SK-N-SH (cell line): ENCODE measurements around the gene DIP2A. TPM values are rescaled to one million over a fixed set of nuclear protein-coding genes. Genes with fewer than 3 reads are reported as not detected.

ENCODE experiments used
- CTCF ChIA-PET: fragments of 300-600, 350-600 bp; formaldehyde crosslinking; extraction: SDS; loops from one replicate; lab custom pipeline; 2021; lab: Yijun Ruan, JAX
- POLR2A ChIA-PET: fragments of 350-600 bp; sonication (Branson Sonifier 250); formaldehyde crosslinking; extraction: SDS; loops from one replicate; lab custom pipeline; 2020; ENCODE audit warnings: antibody characterized with exemption, inconsistent platforms; lab: Yijun Ruan, JAX
- DNase-seq: peaks from one replicate; pipeline ENCODE4 v3.0.0; 2012
- H2AFZ ChIP-seq: fragments of 200-600 bp; sonication (generic); 2 replicates; pipeline ENCODE4 v1.8.1; 2016; ENCODE audit warnings: antibody characterized with exemption, mild to moderate bottlenecking, low read depth
- H3F3A ChIP-seq: fragments of 200-600 bp; sonication (generic); replicated peaks from 2 replicates; pipeline ENCODE3; 2016; ENCODE audit warnings: antibody characterized with exemption, mild to moderate bottlenecking; ENCODE audit not compliant: insufficient read depth
- H3K27ac ChIP-seq, 2 experiments: fragments of 200-500 bp in 1 of 2; fragments of 200-600 bp in 1 of 2; sonication (Bioruptor generic) in 1 of 2; sonication (generic), shearing (Covaris generic) in 1 of 2; 2 replicates each; pipeline versions ENCODE4 v1.5.1 to v1.6.1; 2014 to 2016; ENCODE audit warnings: low read depth in 2 of 2, inconsistent platforms in 1 of 2, low read length in 1 of 2, mild to moderate bottlenecking in 1 of 2, mixed read lengths in 1 of 2
- H3K27me3 ChIP-seq: fragments of 200-600 bp; sonication (generic), shearing (Covaris generic); 2 replicates; pipeline ENCODE4 v1.6.1; 2016; ENCODE audit warnings: mixed run types; ENCODE audit not compliant: insufficient read depth
- H3K36me3 ChIP-seq, 2 experiments: fragments of 200-500 bp in 1 of 2; fragments of 200-600 bp in 1 of 2; sonication (Bioruptor generic) in 1 of 2; sonication (generic) in 1 of 2; replicated peaks in 1 of 2; 2 replicates each; pipeline versions ENCODE3 to v1.5.1; 2014 to 2016; ENCODE audit warnings: low read length in 1 of 2, mild to moderate bottlenecking in 1 of 2; ENCODE audit not compliant: insufficient read depth in 2 of 2, control insufficient read depth in 1 of 2
- H3K4me1 ChIP-seq, 2 experiments: fragments of 200-500 bp in 1 of 2; fragments of 200-600 bp in 1 of 2; sonication (Bioruptor generic) in 1 of 2; sonication (generic), shearing (Covaris generic) in 1 of 2; 2 replicates each; pipeline versions ENCODE4 v1.5.1 to v1.6.1; 2014 to 2016; ENCODE audit warnings: low read depth in 1 of 2, low read length in 1 of 2, mixed run types in 1 of 2; ENCODE audit not compliant: insufficient read depth in 2 of 2, control insufficient read depth in 1 of 2
- H3K4me2 ChIP-seq: fragments of 200-600 bp; sonication (generic), shearing (Covaris generic); 2 replicates; pipeline ENCODE4 v1.6.1; 2017; ENCODE audit warnings: mixed run types
- H3K4me3 ChIP-seq, 2 experiments: fragments of 200-500 bp in 1 of 2; fragments of 200-600 bp in 1 of 2; sonication (Bioruptor generic) in 1 of 2; sonication (generic), shearing (Covaris generic) in 1 of 2; 2 replicates each; pipeline versions ENCODE4 v1.5.1 to v1.8.1; 2014 to 2016; ENCODE audit warnings: low read depth in 2 of 2, inconsistent platforms in 1 of 2, low read length in 1 of 2, mild to moderate bottlenecking in 1 of 2, mixed read lengths in 1 of 2, moderate library complexity in 1 of 2
- H3K79me2 ChIP-seq: fragments of 200-600 bp; sonication (generic); 2 replicates; pipeline ENCODE4 v1.8.1; 2017; ENCODE audit warnings: mild to moderate bottlenecking; ENCODE audit not compliant: insufficient read depth
- H3K9ac ChIP-seq: fragments of 200-600 bp; sonication (generic); 2 replicates; pipeline ENCODE4 v1.6.1; 2017; ENCODE audit warnings: mixed run types
- H3K9me2 ChIP-seq: fragments of 200-600 bp; sonication (generic); 2 replicates; pipeline ENCODE4 v1.6.1; 2017; ENCODE audit warnings: mixed run types
- H3K9me3 ChIP-seq: fragments of 200-600 bp; sonication (generic); 2 replicates; pipeline ENCODE4 v1.6.1; 2017; ENCODE audit warnings: mixed run types, mild to moderate bottlenecking, moderate library complexity
- H4K20me1 ChIP-seq: fragments of 200-600 bp; sonication (generic); 2 replicates; pipeline ENCODE4 v1.6.1; 2017; ENCODE audit warnings: mild to moderate bottlenecking, mixed run types; ENCODE audit not compliant: insufficient read depth
- CHD2 ChIP-seq: fragments of 150-350 bp; IDR thresholded peaks from 2 replicates; pipeline ENCODE4 v1.6.1; 2018; ENCODE audit warnings: low read length; ENCODE audit not compliant: partially characterized antibody
- CTCF ChIP-seq: fragments of 200-600 bp; sonication (generic); IDR thresholded peaks from 2 replicates; pipeline ENCODE4 v1.6.1; 2017; ENCODE audit warnings: antibody characterized with exemption, mild to moderate bottlenecking, moderate library complexity
- EP300 ChIP-seq, 2 experiments: IDR thresholded peaks; 2 replicates each; pipeline versions ENCODE4 v1.4.0 to v1.6.1; 2012; ENCODE audit warnings: borderline replicate concordance in 1 of 2, low read depth in 1 of 2, low read length in 1 of 2
- FOSL2 ChIP-seq: IDR thresholded peaks from 2 replicates; pipeline ENCODE4 v1.4.0; 2012; ENCODE audit warnings: low read depth, mild to moderate bottlenecking, moderate library complexity, borderline replicate concordance
- GATA2 ChIP-seq: sonication (generic); formaldehyde crosslinking; IDR thresholded peaks from 2 replicates; pipeline ENCODE4 v1.5.0; 2020; ENCODE audit warnings: mild to moderate bottlenecking, missing genetic modification reagents
- MAX ChIP-seq: IDR thresholded peaks from 2 replicates; pipeline ENCODE4 v1.4.0; 2012; ENCODE audit warnings: low read depth
- MEF2A ChIP-seq: IDR thresholded peaks from 2 replicates; pipeline ENCODE4 v1.4.0; 2012; ENCODE audit warnings: low read depth, borderline replicate concordance
- NFIC ChIP-seq: IDR thresholded peaks from 2 replicates; pipeline ENCODE4 v1.4.0; 2012; ENCODE audit warnings: borderline replicate concordance
- RAD21 ChIP-seq: IDR thresholded peaks from 2 replicates; pipeline ENCODE4 v1.6.1; 2012; ENCODE audit warnings: mild to moderate bottlenecking, low read length
- RCOR1 ChIP-seq: fragments of 150-350 bp; IDR thresholded peaks from 2 replicates; pipeline ENCODE4 v1.6.1; 2017; ENCODE audit warnings: antibody characterized with exemption, low read length
- SMC3 ChIP-seq: IDR thresholded peaks from 2 replicates; pipeline ENCODE4 v1.6.1; 2012; ENCODE audit warnings: low read depth, low read length, improper control_type of control experiment
- TCF12 ChIP-seq: IDR thresholded peaks from 2 replicates; pipeline ENCODE4 v1.4.0; 2012
- USF1 ChIP-seq: IDR thresholded peaks from 2 replicates; pipeline ENCODE4 v1.4.0; 2012; ENCODE audit warnings: low read depth, borderline replicate concordance
- WGBS: methylation state at CpG from one replicate; pipeline ENCODE4 v1.1.6; 2017; ENCODE audit warnings: low lambda C conversion rate; 5-methylcytosine and 5-hydroxymethylcytosine counted together
- polyA plus RNA-seq, 3 experiments: library from polyadenylated mRNA; depleted of rRNA; stranded (reverse); fragments of >200 nt; gene quantifications; 2 replicates each; pipeline ENCODE4 v1.2.3, GENCODE V29; 2012
- TF ChIP-seq, protein P1 (sequence below): IDR thresholded peaks from 2 replicates; pipeline ENCODE4 v1.4.0; 2012; ENCODE audit warnings: low read depth, borderline replicate concordance
- TF ChIP-seq, protein P2 (sequence below): IDR thresholded peaks from 2 replicates; pipeline ENCODE4; 2012

DIP2A gene
- polyA plus RNA-seq, 1 of the 3 experiments (the other 2 are of a cell fraction) = 26.9 TPM

- no peak for TF ChIP-seq USF1
- TF ChIP-seq CHD2 = no peak
- no peak for TF ChIP-seq TCF12
- TF ChIP-seq CTCF = no peak
- TF ChIP-seq SMC3 = no peak
- TF ChIP-seq, protein P1, sequence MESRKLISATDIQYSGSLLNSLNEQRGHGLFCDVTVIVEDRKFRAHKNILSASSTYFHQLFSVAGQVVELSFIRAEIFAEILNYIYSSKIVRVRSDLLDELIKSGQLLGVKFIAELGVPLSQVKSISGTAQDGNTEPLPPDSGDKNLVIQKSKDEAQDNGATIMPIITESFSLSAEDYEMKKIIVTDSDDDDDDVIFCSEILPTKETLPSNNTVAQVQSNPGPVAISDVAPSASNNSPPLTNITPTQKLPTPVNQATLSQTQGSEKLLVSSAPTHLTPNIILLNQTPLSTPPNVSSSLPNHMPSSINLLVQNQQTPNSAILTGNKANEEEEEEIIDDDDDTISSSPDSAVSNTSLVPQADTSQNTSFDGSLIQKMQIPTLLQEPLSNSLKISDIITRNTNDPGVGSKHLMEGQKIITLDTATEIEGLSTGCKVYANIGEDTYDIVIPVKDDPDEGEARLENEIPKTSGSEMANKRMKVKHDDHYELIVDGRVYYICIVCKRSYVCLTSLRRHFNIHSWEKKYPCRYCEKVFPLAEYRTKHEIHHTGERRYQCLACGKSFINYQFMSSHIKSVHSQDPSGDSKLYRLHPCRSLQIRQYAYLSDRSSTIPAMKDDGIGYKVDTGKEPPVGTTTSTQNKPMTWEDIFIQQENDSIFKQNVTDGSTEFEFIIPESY = no peak
- TF ChIP-seq, protein P2, sequence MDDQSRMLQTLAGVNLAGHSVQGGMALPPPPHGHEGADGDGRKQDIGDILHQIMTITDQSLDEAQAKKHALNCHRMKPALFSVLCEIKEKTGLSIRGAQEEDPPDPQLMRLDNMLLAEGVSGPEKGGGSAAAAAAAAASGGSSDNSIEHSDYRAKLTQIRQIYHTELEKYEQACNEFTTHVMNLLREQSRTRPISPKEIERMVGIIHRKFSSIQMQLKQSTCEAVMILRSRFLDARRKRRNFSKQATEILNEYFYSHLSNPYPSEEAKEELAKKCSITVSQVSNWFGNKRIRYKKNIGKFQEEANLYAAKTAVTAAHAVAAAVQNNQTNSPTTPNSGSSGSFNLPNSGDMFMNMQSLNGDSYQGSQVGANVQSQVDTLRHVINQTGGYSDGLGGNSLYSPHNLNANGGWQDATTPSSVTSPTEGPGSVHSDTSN = no peak
- TF ChIP-seq MAX = no peak
- TF ChIP-seq GATA2 = no peak
- TF ChIP-seq MEF2A = no peak
- TF ChIP-seq NFIC = no peak
- TF ChIP-seq RCOR1 = no peak
- TF ChIP-seq EP300 (IDR thresholded peaks at IDR 0.05; ENCODE audit: borderline replicate concordance in 1 of 2, low read depth in 1 of 2, low read length in 1 of 2) = no peak
- TF ChIP-seq RAD21 = no peak
- TF ChIP-seq FOSL2 = no peak
- ChIA-PET CTCF (no interaction called here), POLR2A (no interaction called here)
- no peaks in the 10 kb centered on the region for H3K9me2 ChIP-seq
- no peaks in the 10 kb centered on the region for H3K79me2 ChIP-seq
- 100% methylated on average over 4 of the region's 13 CpGs for WGBS
- H3K27ac ChIP-seq = no peak overlapping the region
- no peak overlapping the region for H2AFZ ChIP-seq
- H3K4me3 ChIP-seq = no peak overlapping the region
- no peaks in the 10 kb centered on the region for H3K27me3 ChIP-seq
- H3K9ac ChIP-seq = no peak overlapping the region
- H3K36me3 ChIP-seq = peaks cover 25 to 50% of the 10 kb centered on the region in 2 experiments
- H3K4me2 ChIP-seq = no peak overlapping the region
- DNase-seq = no peak
- no peaks in the 10 kb centered on the region for H3K4me1 ChIP-seq
- H3K9me3 ChIP-seq = no peaks in the 10 kb centered on the region
- no peaks in the 10 kb centered on the region for H4K20me1 ChIP-seq
- no peaks in the 10 kb centered on the region for H3F3A ChIP-seq
These were observed 21.6 kb upstream of the DIP2A start for GRCh38 chr21:46437096-46437498.
